Measurements from ENCODE around the gene BEST2. TPM values are rescaled to one million over a fixed set of nuclear protein-coding genes. Genes with fewer than 3 reads are reported as not detected.

The BEST2 gene
- total RNA-seq, 2 donors from 2014 or later = 0.91 TPM; not detected in 1

DNA sequence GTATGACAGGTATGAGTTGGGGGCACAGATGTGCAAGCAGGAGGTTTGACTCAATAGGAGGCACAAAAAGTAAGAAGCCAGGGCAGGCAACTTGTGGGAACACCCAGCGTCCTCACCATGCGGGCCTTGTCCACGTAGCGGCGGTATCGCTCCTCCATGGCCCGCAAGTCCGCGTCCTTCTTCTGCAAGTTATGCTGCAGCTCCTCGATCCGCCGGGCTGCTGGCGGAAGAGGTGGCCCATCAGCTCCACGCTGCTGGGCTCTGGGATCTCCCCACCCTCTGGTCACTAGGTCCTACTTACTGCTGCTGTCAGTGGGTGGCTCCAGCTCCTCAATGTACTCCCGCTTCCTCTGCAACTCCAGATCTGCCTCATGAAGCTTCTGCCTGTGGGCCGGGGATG is 13.1 kb downstream of the BEST2 start:
- no peak overlapping the region for H3K4me3 ChIP-seq
- WGBS = 97% methylated on average over 16 of the region's 16 CpGs
- H3K9me3 ChIP-seq = no peaks in the 10 kb centered on the region
- no peaks in the 10 kb centered on the region for H3K4me1 ChIP-seq (replicated peaks)
- no peak overlapping the region for H3K27ac ChIP-seq
- no peak for DNase-seq (ENCODE audit: low spot score)
- TF ChIP-seq POLR2A (IDR thresholded peaks at IDR 0.05) = no peak
- no peaks in the 10 kb centered on the region for H3K27me3 ChIP-seq (replicated peaks; ENCODE audit: insufficient read depth)
- H3K36me3 ChIP-seq = peaks cover 4 to 5% of the 10 kb centered on the region in 2 donors
- intact Hi-C loops (cut with DNase I) = loop anchor here (5.0 kb wide), 1 partner anchor 83 kb away; no protein-coding TSS in a partner anchor

GRCh38 chr19:12766051-12766521 is 14.5 kb downstream of the BEST2 start:
- Histone ChIP-seq H3K27me3 (replicated peaks; ENCODE audit: insufficient read depth) (no peaks in the 10 kb centered on the region), H3K4me1 (replicated peaks) (no peaks in the 10 kb centered on the region), H3K36me3 (peaks cover 4 to 5% of the 10 kb centered on the region in 2 donors), H3K9me3 (no peaks in the 10 kb centered on the region), H3K27ac (no peak overlapping the region), H3K4me3 (peak overlapping the region; percentile 12 to 13)
- peak; percentile 60 for DNase-seq (ENCODE audit: low spot score)
- intact Hi-C loops (cut with DNase I) = loop anchor here (2.0 kb wide), 1 partner anchor 71 kb away; no protein-coding TSS in a partner anchor
- TF ChIP-seq, protein P1, sequence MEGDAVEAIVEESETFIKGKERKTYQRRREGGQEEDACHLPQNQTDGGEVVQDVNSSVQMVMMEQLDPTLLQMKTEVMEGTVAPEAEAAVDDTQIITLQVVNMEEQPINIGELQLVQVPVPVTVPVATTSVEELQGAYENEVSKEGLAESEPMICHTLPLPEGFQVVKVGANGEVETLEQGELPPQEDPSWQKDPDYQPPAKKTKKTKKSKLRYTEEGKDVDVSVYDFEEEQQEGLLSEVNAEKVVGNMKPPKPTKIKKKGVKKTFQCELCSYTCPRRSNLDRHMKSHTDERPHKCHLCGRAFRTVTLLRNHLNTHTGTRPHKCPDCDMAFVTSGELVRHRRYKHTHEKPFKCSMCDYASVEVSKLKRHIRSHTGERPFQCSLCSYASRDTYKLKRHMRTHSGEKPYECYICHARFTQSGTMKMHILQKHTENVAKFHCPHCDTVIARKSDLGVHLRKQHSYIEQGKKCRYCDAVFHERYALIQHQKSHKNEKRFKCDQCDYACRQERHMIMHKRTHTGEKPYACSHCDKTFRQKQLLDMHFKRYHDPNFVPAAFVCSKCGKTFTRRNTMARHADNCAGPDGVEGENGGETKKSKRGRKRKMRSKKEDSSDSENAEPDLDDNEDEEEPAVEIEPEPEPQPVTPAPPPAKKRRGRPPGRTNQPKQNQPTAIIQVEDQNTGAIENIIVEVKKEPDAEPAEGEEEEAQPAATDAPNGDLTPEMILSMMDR (IDR thresholded peaks at IDR 0.05) = peak; percentile 52 to 79 (median 70)
- no peak for TF ChIP-seq POLR2A (IDR thresholded peaks at IDR 0.05)
- TF ChIP-seq POLR2AphosphoS5 (IDR thresholded peaks at IDR 0.05) = peak; percentile 11
- WGBS = 36% methylated on average over 30 of the region's 30 CpGs

- Histone ChIP-seq H3K4me1 (replicated peaks) (no peaks in the 10 kb centered on the region), H3K36me3 (peaks cover 4 to 5% of the 10 kb centered on the region in 2 donors), H3K27me3 (replicated peaks; ENCODE audit: insufficient read depth) (no peaks in the 10 kb centered on the region), H3K4me3 (no peak overlapping the region), H3K27ac (no peak overlapping the region), H3K9me3 (no peaks in the 10 kb centered on the region)
- WGBS = 91% methylated on average over 11 of the region's 11 CpGs
- DNase-seq (ENCODE audit: low spot score) = no peak
- intact Hi-C loops (cut with DNase I) = loop anchor here (2.0 kb wide), 1 partner anchor 70 kb away; no protein-coding TSS in a partner anchor
- TF ChIP-seq POLR2A (IDR thresholded peaks at IDR 0.05) = no peak
Observed at GRCh38 chr19:12767150-12767549, 15.6 kb downstream of the BEST2 start.

DNA sequence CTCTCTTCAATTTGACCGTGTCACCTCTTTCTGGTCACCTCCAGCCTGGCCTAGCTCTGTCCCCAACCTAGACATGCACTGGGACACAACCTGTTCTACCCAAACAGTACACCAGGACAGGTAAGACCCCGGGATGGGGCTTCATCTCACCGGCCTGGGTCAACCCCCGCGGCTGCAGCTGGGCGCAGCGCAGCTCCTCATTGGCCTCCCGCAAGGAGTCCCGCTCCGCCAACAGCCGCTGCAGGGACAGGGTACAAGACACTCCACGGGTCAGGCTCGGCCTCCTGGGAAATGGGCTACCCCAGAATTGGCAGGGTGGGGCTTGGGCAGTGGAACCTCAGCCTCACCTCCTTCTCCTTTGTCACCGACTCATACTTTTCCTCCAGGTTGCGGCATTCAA is 16.1 kb downstream of the BEST2 start:
- no peaks in the 10 kb centered on the region for H3K27me3 ChIP-seq (replicated peaks; ENCODE audit: insufficient read depth)
- peaks cover 2 to 5% of the 10 kb centered on the region in 2 donors for H3K36me3 ChIP-seq
- TF ChIP-seq POLR2AphosphoS5 (IDR thresholded peaks at IDR 0.05) (no peak), POLR2A (IDR thresholded peaks at IDR 0.05) (no peak)
- TF ChIP-seq, protein P1 (IDR thresholded peaks at IDR 0.05) = no peak
- H3K9me3 ChIP-seq = no peaks in the 10 kb centered on the region
- no peak for DNase-seq (ENCODE audit: low spot score)
- H3K4me3 ChIP-seq = no peak overlapping the region
- H3K4me1 ChIP-seq (replicated peaks) = no peaks in the 10 kb centered on the region
- WGBS = 91% methylated on average over 15 of the region's 15 CpGs
- no peak overlapping the region for H3K27ac ChIP-seq
- intact Hi-C loops (cut with DNase I) = loop anchor here (2.0 kb wide), 1 partner anchor 69 kb away; no protein-coding TSS in a partner anchor

DNA sequence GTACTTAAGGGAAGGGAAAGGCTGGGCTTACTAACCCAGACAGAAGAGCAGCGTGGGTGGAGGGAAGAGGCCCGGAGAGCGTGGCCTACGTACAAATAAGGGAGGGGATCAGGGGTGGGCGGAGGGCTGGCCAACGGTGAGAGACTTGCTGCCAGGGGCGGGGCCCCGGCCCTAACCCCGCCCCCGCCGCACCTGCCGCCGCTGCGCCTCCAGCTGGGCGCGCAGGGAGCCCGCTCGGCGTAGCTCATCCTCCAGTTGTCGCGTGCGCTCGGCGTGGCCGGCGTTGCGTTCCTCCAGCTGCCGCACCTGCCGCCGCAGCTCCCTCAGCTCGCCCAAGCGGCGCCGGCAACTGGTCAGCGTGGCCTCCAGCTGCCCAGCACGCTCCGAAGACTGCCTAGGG is 18.1 kb downstream of the BEST2 start:
- H3K4me3 ChIP-seq = no peak overlapping the region
- H3K27me3 ChIP-seq (replicated peaks; ENCODE audit: insufficient read depth) = no peaks in the 10 kb centered on the region
- peaks cover 0 to 3% of the 10 kb centered on the region in 2 donors for H3K36me3 ChIP-seq
- H3K9me3 ChIP-seq = no peaks in the 10 kb centered on the region
- intact Hi-C loops (cut with DNase I) = loop anchor here (5.0 kb wide), 1 partner anchor 38 kb away; the partner anchor contains the start of gene RNASEH2A
- peaks cover 2% of the 10 kb centered on the region for H3K4me1 ChIP-seq (replicated peaks)
- 44% methylated on average over 31 of the region's 37 CpGs for WGBS
- H3K27ac ChIP-seq = no peak overlapping the region
- TF ChIP-seq POLR2AphosphoS5 (IDR thresholded peaks at IDR 0.05) = no peak
- TF ChIP-seq, protein P1 (IDR thresholded peaks at IDR 0.05) = no peak
- TF ChIP-seq POLR2A (IDR thresholded peaks at IDR 0.05) = no peak
- DNase-seq (ENCODE audit: low spot score) = no peak

DNA sequence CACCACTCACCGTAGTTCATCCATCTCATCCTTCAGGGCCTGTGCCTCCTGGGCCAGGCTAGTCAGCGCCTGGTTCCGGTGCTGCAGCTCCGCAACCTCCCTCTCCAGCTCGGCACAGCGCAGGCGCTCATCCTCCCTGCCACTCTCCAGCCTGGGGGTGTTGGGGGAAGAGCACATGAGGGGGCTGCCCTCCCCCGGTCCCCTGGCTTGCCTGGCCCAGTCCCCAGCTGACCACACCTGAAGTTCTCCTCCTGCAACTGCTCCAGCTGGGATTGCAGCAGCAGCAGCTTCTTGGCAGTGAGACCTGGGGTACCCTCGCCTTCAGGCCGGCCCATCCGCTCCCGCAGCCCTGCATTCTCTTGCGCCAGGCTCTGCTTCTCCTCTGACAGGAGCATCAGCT is 19.3 kb downstream of the BEST2 start:
- Histone ChIP-seq H3K9me3 (no peaks in the 10 kb centered on the region), H3K27me3 (replicated peaks; ENCODE audit: insufficient read depth) (no peaks in the 10 kb centered on the region), H3K4me3 (no peak overlapping the region), H3K36me3 (no peaks in the 10 kb centered on the region), H3K27ac (no peak overlapping the region), H3K4me1 (replicated peaks) (peaks cover 3% of the 10 kb centered on the region)
- 95% methylated on average over 13 of the region's 13 CpGs for WGBS
- TF ChIP-seq, protein P1 (IDR thresholded peaks at IDR 0.05) = no peak
- TF ChIP-seq POLR2AphosphoS5 (IDR thresholded peaks at IDR 0.05) = no peak
- TF ChIP-seq POLR2A (IDR thresholded peaks at IDR 0.05) = no peak
- no peak for DNase-seq (ENCODE audit: low spot score)
- intact Hi-C loops (cut with DNase I) = loop anchor here (5.0 kb wide), 1 partner anchor 36 kb away; the partner anchor contains the start of gene RNASEH2A
